CD4-positive, alpha-beta T cell treated with Interleukin-6 for 4 hours (primary cell): ENCODE results near the gene SYTL2.
"Not testable (repeated sequence)": the region's sequence is repeated elsewhere in the genome, so short reads cannot be mapped to it uniquely, and the experiment has no call there.

Experiments used
- DNase-seq: peaks from one replicate; pipeline ENCODE4 v3.0.0-alpha.2; 2020; ENCODE audit warnings: mixed read lengths

SYTL2 gene, protein sequence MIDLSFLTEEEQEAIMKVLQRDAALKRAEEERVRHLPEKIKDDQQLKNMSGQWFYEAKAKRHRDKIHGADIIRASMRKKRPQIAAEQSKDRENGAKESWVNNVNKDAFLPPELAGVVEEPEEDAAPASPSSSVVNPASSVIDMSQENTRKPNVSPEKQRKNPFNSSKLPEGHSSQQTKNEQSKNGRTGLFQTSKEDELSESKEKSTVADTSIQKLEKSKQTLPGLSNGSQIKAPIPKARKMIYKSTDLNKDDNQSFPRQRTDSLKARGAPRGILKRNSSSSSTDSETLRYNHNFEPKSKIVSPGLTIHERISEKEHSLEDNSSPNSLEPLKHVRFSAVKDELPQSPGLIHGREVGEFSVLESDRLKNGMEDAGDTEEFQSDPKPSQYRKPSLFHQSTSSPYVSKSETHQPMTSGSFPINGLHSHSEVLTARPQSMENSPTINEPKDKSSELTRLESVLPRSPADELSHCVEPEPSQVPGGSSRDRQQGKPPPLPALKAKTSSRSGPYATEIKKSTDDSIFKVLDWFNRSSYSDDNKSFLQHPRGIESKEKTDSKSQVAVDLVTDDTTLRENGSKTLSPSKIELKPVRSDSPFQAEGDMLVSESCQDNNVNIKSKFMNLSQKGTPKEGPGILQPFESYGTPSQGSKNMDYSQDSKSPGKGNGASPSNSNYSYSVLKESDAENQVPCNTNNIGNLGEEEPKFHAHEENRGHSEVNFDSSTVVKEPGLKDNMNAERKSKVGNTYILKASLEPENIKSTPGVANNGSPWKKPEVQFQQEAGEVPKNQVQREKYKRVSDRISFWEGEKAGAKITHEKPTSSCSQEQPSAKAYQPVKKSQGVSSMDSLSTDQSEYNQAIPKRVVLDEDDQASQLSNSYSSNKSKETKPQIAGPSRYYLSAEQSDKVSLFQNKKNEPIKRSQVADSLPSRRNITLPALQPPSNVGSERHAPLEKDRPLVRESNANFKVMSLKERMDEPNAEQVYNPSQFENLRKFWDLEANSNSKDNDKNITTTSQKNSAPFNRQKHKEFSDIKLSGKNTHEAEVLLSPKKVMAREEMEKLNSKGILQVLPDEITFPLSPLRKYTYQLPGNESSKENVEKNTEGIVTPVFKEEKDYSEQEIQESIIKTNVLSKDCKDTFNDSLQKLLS (N-terminal part only)

GRCh38 chr11:85810871-85811611, at the start of gene SYTL2:
SYTL2 (minus strand) TSS chr11:85811141; CDS start chr11:85757725, 53,416 bp downstream.
- DNase-seq: peak; percentile 83

DNA sequence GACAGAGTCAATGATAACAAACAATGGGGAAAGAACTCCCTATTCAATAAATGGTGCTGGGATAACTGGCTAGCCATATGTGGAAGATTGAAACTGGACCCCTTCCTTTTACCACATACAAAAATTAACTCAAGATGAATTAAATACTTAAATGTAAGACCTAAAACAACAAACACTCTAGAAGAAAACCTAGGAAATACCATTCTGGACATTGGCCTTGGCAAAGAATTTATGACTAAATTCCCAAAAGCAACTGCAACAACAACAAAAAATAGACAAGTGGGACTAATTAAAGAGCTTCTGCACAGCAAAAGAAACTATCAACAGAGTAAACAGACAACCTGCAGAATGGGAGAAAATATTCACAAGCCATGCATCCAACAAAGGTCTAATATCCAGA, 48.6 kb upstream of the SYTL2 start:
- not testable (repeated sequence) for DNase-seq

- no peak for DNase-seq
Observed at GRCh38 chr11:85857098-85857497, 46.2 kb upstream of the SYTL2 start.

DNA sequence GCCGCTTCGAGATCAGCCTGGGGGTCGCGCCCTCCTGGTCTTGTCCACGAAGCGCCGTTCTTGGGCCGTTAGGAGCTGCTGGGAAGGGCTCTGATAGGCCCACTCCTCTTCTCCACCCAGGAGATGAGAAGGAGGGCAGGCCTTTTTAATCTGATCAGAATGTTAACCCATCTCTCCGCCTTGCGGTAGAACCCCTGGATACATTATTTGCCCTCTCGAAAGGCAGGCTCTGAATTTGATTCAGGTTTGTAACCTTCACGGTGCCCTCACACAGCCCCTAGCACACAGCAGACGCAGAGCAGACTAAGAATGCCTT, 44.4 kb upstream of the SYTL2 start, which contains the start of gene CCDC83:
Gene CCDC83, plus strand, starts transcription at position 43 of the 316 bp plus-strand sequence. CDS start 9,741 bp downstream, outside the sequence.
- no peak for DNase-seq

DNA sequence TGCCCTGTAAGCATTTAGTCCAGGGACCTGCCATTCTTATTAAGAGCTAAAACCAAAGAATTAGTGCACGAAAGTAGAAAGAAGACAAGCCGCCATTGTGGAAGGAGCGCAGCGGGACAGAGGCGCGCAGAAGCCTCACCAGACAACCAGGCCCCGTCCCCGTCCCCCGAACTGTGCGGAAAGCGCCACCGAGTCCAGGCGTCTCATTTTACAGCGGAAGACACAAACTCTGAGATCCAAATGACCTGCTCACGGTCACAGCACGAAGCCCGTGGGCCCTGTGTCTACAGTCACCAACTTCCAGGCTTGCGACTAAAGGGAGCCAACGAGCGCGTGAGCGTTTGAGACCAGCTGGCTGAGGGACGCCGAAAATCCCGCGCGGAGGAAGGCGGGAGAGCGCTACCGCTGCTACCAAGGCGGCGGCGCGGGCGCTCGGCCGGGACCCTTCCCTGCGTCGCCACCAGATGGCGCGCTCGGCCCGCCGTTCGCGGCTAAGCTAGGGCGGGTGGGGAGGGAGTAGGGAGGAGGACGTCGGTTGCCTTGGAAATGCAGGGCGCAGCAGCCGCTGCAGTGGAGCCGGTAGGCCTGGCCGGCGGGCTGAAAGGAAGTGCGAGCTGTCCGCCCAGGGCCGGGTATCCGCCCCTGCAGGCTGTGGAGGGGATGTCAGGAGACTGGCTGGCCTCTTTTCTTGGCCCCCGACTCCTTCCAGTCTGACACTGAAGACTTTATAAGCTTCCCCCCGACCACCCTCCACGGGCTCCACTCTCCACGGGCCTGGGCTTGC, 43.8 kb upstream of the SYTL2 start:
- peak; percentile 90 for DNase-seq

GRCh38 chr11:85854212-85854556, 43.2 kb upstream of the SYTL2 start:
- no peak for DNase-seq

DNA sequence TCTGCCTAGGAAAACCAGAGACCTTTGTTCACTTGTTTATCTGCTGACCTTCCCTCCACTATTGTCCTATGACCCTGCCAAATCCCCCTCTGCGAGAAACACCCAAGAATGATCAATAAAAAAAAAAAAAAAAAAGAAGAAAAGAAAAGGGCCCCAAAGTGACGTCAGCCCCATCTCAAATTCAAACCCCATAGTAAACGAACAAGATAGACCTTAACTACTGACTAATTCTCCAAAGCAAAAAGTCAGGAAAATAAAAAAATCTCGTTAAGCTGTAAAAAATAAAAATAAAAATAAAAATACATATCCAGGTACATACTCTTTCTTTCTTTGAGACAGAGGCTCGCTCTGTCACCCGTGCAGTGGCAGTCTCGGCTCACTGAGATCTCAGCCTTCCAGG, 42.6 kb upstream of the SYTL2 start:
- not testable (repeated sequence) for DNase-seq

- not testable (repeated sequence) for DNase-seq
Observed at GRCh38 chr11:85852754-85853153, 41.8 kb upstream of the SYTL2 start.

DNA sequence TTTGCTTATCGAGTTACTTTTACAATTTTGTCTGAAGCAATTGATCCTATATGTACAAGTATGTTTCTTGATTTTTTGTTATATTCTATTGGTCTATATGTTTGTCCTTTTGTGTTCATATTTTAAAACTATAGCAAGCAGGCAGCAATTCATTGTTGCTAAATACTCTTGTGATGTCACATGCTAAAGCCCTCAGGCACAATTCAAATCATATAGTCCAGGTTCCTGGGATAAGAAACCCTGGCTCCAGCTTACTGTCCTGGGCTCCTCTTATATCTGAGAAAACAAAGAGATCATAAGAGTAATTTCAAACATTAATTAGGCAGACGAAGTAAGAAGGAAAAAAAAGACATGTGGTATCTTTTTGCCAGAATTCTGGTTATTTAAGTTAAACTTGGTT, 37.6 kb upstream of the SYTL2 start:
- no peak for DNase-seq

GRCh38 chr11:85848006-85848405, 37.1 kb upstream of the SYTL2 start:
- DNase-seq: no peak

- DNase-seq: no peak
Observed at GRCh38 chr11:85847436-85847835, 36.5 kb upstream of the SYTL2 start.

DNA sequence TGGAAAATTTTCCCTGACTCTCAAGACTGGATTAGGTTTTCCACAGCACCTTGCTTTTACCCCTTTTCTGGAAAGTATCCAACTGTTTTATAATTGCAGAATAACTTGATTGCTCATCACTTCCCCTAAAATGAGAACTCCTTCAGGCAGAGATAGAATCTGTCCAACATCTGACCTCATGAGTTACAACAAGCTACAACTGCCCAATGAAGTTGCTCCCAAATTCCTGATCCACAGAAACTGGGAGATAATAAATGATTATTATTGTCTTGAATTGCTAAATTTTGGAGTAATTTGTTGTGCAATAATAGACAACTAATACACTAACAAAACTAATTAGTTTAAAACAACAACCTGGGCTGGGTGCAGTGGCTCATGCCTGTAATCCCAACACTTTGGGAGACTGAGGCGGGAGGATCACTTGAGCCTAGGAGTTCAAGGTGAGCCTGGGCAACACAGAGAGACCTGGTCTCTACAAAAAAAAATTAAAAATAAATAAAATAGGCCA, 34.2 kb upstream of the SYTL2 start:
- DNase-seq: no peak

DNA sequence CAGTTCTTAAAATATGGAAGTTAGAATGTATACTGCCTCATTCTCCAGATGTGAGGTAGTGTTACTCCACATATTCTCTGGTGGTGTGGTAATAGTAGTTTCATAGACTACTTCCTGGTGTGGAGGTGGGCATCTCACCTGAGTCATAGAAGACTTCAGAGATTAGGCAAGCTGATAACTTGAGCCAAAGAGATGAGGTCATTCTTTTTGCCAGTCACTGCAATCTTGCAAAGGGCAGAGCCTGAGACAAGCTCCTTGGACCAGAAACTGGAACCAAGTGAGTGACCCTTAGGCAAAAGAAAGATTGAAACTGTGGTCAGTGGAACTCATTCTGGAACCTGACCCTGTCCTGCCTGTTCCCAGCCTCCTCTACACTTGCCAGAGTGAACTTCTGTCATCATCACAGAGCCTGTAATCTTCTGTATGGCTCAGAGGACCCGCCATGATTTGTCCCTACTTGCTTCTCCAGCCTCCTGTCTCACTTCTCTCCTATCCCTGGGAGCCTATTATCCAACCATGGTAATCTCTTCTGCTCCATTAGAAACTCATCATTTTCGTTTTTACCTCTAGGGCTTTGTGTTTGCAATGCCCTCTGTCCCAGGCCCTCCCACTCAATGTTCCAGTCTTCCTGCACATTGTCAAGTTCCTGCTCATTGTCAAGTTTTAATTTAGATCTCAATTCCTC, 33.6 kb upstream of the SYTL2 start:
- DNase-seq: no peak

DNA sequence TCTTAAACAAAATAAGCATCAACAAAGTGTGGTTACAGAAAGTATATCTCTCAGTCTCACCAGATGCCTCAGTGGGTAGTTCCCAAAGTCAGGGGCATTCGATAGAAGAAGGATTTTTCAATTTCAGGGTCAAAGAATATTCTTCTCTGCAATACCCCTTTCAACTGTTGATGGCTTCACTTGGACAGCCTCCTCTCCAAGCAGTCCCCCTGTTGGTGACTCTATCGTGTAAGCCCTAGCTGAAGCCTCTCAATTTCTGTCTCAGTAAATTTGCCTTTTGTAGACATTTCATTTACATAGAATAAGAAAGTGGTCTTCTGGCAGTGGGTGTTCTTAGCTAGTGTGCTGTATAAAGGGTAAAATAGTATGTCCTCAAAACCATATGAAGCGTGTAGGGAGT, 33.0 kb upstream of the SYTL2 start:
- DNase-seq: no peak

DNA sequence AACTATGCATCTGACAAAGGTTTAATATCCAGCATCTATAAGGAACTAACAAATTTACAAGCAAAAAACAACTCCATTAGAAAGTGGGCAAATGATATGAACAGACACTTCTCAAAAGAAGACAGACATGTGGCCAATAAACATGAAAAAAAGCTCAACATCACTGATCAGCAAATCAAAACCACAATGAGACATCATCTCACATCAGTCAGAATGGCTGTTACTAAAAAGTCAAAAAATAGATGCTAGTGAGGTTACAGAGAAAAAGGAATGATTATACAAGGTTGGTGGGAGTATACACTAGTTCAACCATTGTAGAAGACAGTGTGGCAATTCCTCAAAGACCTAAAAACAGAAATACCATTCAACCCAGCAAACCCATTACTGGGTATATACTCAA, 30.0 kb upstream of the SYTL2 start:
- not testable (repeated sequence) for DNase-seq

GRCh38 chr11:85835729-85836128, 24.8 kb upstream of the SYTL2 start:
- DNase-seq: no peak

DNA sequence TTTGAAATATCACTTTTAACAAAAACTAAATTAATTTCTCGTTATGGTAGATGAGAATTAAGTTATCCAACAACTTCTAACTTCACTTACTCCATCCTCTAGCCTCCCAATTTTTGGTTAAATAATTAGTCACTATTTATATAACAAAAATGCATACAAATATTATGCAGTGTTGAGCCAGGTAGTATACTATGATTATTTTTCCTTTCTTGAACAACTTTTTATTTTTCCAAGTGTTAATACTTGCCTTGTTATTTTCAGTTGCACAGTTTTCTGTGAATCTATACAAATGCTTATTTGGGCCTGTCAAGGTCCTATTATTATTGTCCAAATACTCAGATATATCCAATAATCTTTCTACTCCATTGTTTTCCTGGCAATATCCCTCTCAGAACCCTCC, 24.3 kb upstream of the SYTL2 start:
- no peak for DNase-seq

- DNase-seq: no peak
Observed at GRCh38 chr11:85831050-85831449, 20.1 kb upstream of the SYTL2 start.

- no peak for DNase-seq
Observed at GRCh38 chr11:85829172-85829571, 18.2 kb upstream of the SYTL2 start.

DNA sequence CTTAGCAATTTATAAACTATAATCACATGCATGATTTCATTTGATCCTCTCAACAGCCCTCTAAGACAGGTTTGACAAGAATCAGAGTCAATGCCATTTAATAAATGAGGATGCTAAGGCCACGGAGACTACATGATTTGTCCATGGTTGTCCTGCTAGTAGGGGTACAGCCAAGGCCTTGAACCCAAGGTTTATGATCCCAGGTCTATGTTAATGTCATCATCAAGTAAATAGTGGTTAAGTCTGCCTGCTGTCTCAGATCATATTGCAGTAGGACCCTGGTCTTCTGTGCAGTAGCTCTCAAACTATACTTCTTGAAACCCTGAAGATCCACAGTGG, 17.7 kb upstream of the SYTL2 start:
- no peak for DNase-seq
